ENCODE measurements around the gene CCDC112.

DNA sequence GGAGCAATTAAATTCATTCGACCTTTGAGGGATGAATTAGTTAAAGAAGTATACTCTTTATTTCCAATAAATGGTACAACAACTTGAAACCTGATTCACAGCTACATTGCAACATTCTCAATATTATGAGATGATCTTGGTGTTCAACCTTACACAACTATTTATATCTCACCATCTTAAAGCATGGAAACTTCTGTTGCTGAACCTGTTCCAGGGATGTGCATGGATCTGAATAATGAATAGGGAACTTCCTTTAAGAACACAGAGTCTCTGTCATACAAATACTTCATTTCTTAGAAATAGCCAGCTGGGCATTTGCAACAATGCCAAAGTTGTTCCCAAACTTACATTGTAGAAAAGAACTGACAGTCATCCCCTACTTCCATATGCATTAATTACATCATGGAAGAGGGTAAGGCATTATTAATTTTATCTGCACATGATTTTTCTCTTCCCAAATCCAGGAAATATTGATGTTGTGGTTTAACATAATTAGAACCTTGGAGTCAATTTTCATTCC lies 39.8 kb upstream of the CCDC112 start:
- TF ChIP-seq ZNF384 (IDR thresholded peaks at IDR 0.05): no peak
- no peak for TF ChIP-seq BHLHE40 (IDR thresholded peaks at IDR 0.05; ENCODE audit: borderline replicate concordance)
- TF ChIP-seq ARNT (IDR thresholded peaks at IDR 0.05): no peak
- TF ChIP-seq SP1 (IDR thresholded peaks at IDR 0.05): no peak
- TF ChIP-seq FOXM1 (IDR thresholded peaks at IDR 0.05; ENCODE audit: borderline replicate concordance): no peak
- no peak for TF ChIP-seq ELF4 (IDR thresholded peaks at IDR 0.05)
- TF ChIP-seq, protein P1, sequence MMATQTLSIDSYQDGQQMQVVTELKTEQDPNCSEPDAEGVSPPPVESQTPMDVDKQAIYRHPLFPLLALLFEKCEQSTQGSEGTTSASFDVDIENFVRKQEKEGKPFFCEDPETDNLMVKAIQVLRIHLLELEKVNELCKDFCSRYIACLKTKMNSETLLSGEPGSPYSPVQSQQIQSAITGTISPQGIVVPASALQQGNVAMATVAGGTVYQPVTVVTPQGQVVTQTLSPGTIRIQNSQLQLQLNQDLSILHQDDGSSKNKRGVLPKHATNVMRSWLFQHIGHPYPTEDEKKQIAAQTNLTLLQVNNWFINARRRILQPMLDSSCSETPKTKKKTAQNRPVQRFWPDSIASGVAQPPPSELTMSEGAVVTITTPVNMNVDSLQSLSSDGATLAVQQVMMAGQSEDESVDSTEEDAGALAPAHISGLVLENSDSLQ (IDR thresholded peaks at IDR 0.05): no peak
- TF ChIP-seq LEF1 (IDR thresholded peaks at IDR 0.05; ENCODE audit: borderline replicate concordance): no peak

Measured in HEK293T (cell line).